ENCODE results near the gene CNNM2. TPM values are rescaled to one million over a fixed set of nuclear protein-coding genes. Genes with fewer than 3 reads are reported as not detected.

Gene CNNM2
- total and polyA plus RNA-seq, 2 donors (not counting 1 experiment from before 2014, with no cell fraction given): 6.6 to 21.6 TPM

GRCh38 chr10:103124420-103125096 is 206.5 kb downstream of the CNNM2 start:
- no peaks in the 10 kb centered on the region for H3K27me3 ChIP-seq (replicated peaks in 1 of 4; ENCODE audit: control extremely low read depth in 1 of 4, control insufficient read depth in 3 of 4, insufficient read depth in 4 of 4, low read length in 3 of 4)
- H3K79me2 ChIP-seq (ENCODE audit: control insufficient read depth, insufficient read depth, low read length): peaks cover 5% of the 10 kb centered on the region
- DNase-seq: no peak
- H2AFZ ChIP-seq (ENCODE audit: insufficient read depth, low read depth, low read length, poor library complexity, severe bottlenecking): no peak overlapping the region
- Mint-ChIP-seq H3K4me3 (no peak overlapping the region), H3K27me3 (no peaks in the 10 kb centered on the region), H3K27ac (no peak overlapping the region), H3K4me1 (peaks cover 12% of the 10 kb centered on the region), H3K9me3 (ENCODE audit: insufficient read depth) (no peaks in the 10 kb centered on the region)
- H3K4me1 ChIP-seq (ENCODE audit: control insufficient read depth in 2 of 2, insufficient read depth in 2 of 2, low read length in 2 of 2): no peaks in the 10 kb centered on the region
- ATAC-seq (ENCODE audit: low read depth): no peak
- peaks cover 0 to 6% of the 10 kb centered on the region in 2 experiments for H3K36me3 ChIP-seq (replicated peaks in 1 of 2; ENCODE audit: control extremely low read depth in 1 of 2, control insufficient read depth in 1 of 2, extremely low read depth in 1 of 2, insufficient read depth in 2 of 2, low read length in 1 of 2)
- no peak overlapping the region for H3K4me3 ChIP-seq (ENCODE audit: control extremely low read depth in 1 of 5, extremely low read depth in 1 of 5, insufficient read depth in 1 of 5, low read depth in 2 of 5, low read length in 4 of 5)
- no peaks in the 10 kb centered on the region for H3K9me3 ChIP-seq (ENCODE audit: control extremely low read depth in 1 of 3, control insufficient read depth in 2 of 3, insufficient read depth in 1 of 3, low read length in 2 of 3)
- TF ChIP-seq EZH2 (IDR thresholded peaks at IDR 0.05; ENCODE audit: borderline replicate concordance, insufficient read depth, low read depth, low read length, poor library complexity, severe bottlenecking): no peak
- TF ChIP-seq CTCF (IDR thresholded peaks at IDR 0.05): no peak
- no peak overlapping the region for H3K9ac ChIP-seq (ENCODE audit: low read length)
- H3K27ac ChIP-seq (ENCODE audit: low read length in 2 of 2): no peak overlapping the region
- intact Hi-C loops (cut with micrococcal nuclease): no loop called here
- CTCF ChIA-PET: interaction anchor here (0.7 kb wide), 1 partner anchor 119 kb away, joined by 3 read pairs; no protein-coding TSS in a partner anchor
- WGBS (ENCODE audit: insufficient coverage): no CpG with 5 or more reads among the region's 4 CpGs
- no peak overlapping the region for H3K4me2 ChIP-seq (replicated peaks; ENCODE audit: low read depth, low read length, poor library complexity, severe bottlenecking)
- POLR2A ChIA-PET: no interaction called here
- peaks cover 5% of the 10 kb centered on the region for H4K20me1 ChIP-seq (ENCODE audit: control insufficient read depth, insufficient read depth, low read length, poor library complexity, severe bottlenecking)
